ENCODE data around the gene SAXO2.
"Not testable (repeated sequence)": the region's sequence is repeated elsewhere in the genome, so short reads cannot be mapped to it uniquely, and the experiment has no call there.

The SAXO2 gene

DNA sequence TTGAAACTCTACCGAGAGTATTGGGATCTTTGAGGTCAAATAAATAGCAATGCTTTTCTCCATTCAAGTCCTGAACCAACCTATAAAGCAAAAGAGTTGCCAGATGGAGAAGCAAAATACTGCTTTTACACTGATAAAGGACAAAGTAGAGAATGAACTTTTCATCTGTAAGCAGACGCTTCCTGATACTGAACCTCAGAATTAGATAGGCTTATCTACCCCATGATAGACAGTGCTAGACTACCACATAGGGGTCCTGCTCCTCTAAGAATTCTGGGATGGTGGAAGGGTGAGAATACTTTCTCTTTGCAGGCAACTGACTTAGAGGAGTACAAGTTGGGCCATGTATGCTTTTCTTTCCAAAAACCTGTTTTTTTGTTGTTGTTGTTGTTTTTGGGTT is 9.5 kb downstream of the SAXO2 start:
- no peak for DNase-seq
- Histone ChIP-seq H3K36me3 (no peaks in the 10 kb centered on the region), H3K27me3 (ENCODE audit: insufficient read depth, low read depth, severe bottlenecking) (no peaks in the 10 kb centered on the region), H3K9me3 (ENCODE audit: severe bottlenecking) (peaks cover 2% of the 10 kb centered on the region), H3K27ac (no peak overlapping the region), H3K4me3 (ENCODE audit: low read depth, low read length) (no peak overlapping the region)
- no peak for TF ChIP-seq CTCF (IDR thresholded peaks at IDR 0.05; ENCODE audit: low read depth, low read length)

- no peak for TF ChIP-seq CTCF (IDR thresholded peaks at IDR 0.05; ENCODE audit: low read depth, low read length)
- Histone ChIP-seq H3K36me3 (no peaks in the 10 kb centered on the region), H3K9me3 (ENCODE audit: severe bottlenecking) (peaks cover 2% of the 10 kb centered on the region), H3K27me3 (ENCODE audit: insufficient read depth, low read depth, severe bottlenecking) (no peaks in the 10 kb centered on the region), H3K4me3 (ENCODE audit: low read depth, low read length) (no peak overlapping the region), H3K27ac (no peak overlapping the region)
- DNase-seq: no peak
Observed at GRCh38 chr15:82275410-82275809, 12.8 kb downstream of the SAXO2 start.

DNA sequence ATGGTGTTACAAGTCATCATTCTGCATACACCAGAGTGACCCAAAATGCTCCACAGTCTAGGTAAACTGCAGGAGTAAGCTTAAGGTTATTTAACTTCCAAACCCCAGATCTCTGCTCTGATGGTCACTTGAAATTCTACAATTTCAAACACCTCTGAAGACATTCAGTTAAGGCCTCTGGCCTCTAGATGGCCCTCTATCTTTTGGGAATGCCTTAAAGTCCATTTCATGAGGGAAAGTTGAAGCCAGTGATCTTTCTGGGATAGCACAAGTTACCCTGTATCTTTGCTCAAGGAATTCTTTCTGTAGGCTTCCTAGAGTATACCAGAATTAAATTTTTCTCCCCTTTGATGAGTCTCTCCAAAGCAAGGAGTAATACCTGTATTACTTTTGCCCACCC is 18.7 kb downstream of the SAXO2 start:
- H3K36me3 ChIP-seq; H3K27me3 ChIP-seq (ENCODE audit: insufficient read depth, low read depth, severe bottlenecking): not testable (repeated sequence)

DNA sequence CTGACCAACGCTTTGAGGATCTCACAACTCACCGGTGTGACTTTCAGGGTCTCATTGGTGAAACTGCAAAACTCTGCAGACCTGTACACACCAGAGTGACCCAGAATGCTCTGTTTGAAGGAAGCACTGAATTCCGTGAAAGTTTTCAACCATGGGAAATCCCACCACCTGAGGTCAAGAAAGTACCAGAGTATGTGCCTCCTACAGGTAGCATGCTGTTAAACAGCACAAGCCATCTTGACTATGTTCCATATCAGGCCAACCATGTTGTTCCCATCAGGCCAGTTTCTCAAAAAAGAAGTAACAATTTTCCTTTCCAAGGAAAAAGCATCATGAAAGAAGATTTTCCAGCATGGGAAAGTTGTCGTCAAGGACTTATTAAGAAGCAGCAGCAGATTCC is 19.8 kb downstream of the SAXO2 start:
- not testable (repeated sequence) for H3K27ac ChIP-seq; H3K4me3 ChIP-seq (ENCODE audit: low read depth, low read length); H3K36me3 ChIP-seq; DNase-seq; H3K27me3 ChIP-seq (ENCODE audit: insufficient read depth, low read depth, severe bottlenecking); H3K9me3 ChIP-seq (ENCODE audit: severe bottlenecking)

More for the DNA sequence above, 18.7 kb downstream of the SAXO2 start:
- H3K27ac ChIP-seq; H3K4me3 ChIP-seq (ENCODE audit: low read depth, low read length); H3K9me3 ChIP-seq (ENCODE audit: severe bottlenecking); DNase-seq: not testable (repeated sequence)

GRCh38 chr15:82284381-82284780 is 21.8 kb downstream of the SAXO2 start:
- not testable (repeated sequence) for H3K27ac ChIP-seq

GRCh38 chr15:82286475-82286874 is 23.9 kb downstream of the SAXO2 start:
- not testable (repeated sequence) for H3K27ac ChIP-seq; H3K36me3 ChIP-seq; DNase-seq; H3K9me3 ChIP-seq (ENCODE audit: severe bottlenecking); H3K27me3 ChIP-seq (ENCODE audit: insufficient read depth, low read depth, severe bottlenecking); H3K4me3 ChIP-seq (ENCODE audit: low read depth, low read length)

More at GRCh38 chr15:82284381-82284780, 21.8 kb downstream of the SAXO2 start:
- not testable (repeated sequence) for H3K9me3 ChIP-seq (ENCODE audit: severe bottlenecking); H3K27me3 ChIP-seq (ENCODE audit: insufficient read depth, low read depth, severe bottlenecking); DNase-seq; H3K4me3 ChIP-seq (ENCODE audit: low read depth, low read length); H3K36me3 ChIP-seq

GRCh38 chr15:82288202-82288601 is 25.6 kb downstream of the SAXO2 start:
- H3K36me3 ChIP-seq; H3K27me3 ChIP-seq (ENCODE audit: insufficient read depth, low read depth, severe bottlenecking); DNase-seq; H3K9me3 ChIP-seq (ENCODE audit: severe bottlenecking); H3K4me3 ChIP-seq (ENCODE audit: low read depth, low read length); H3K27ac ChIP-seq: not testable (repeated sequence)

DNA sequence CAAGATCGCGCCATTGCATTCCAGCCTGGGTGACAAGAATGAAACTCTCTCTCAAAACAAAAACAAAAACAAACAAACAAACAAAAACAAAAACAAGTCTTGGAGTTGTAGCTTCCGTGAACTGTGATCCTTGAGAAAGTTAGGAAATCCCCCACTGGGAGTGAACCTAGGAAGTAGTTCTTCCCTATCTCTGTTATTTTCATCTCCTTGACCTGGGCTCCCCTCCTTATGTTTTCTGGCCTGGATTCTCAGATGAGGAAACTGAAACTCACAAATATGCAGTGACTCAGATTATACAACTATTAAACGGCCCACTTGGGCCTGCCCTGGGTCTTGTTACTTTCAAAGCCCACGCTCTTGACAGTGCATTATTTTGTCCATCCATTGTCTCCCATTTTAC is 29.7 kb downstream of the SAXO2 start:
- no peak overlapping the region for H3K4me3 ChIP-seq (ENCODE audit: low read depth, low read length)
- TF ChIP-seq CTCF (IDR thresholded peaks at IDR 0.05; ENCODE audit: low read depth, low read length): no peak
- H3K9me3 ChIP-seq (ENCODE audit: severe bottlenecking): no peaks in the 10 kb centered on the region
- no peaks in the 10 kb centered on the region for H3K36me3 ChIP-seq
- no peak for DNase-seq
- H3K27me3 ChIP-seq (ENCODE audit: insufficient read depth, low read depth, severe bottlenecking): no peaks in the 10 kb centered on the region
- H3K27ac ChIP-seq: no peak overlapping the region

Data from WERI-Rb-1 (cell line).